Upper lobe of left lung (tissue), 4 donors: ENCODE data around the gene PPP1R8.

Source experiments
- EP300 ChIP-seq, 4 donors: sonication (generic); formaldehyde crosslinking; IDR thresholded peaks; one replicate each; pipeline ENCODE4 v1.5.1; 2017; ENCODE audit warnings: antibody characterized with exemption in 4 of 4, control low read depth in 2 of 4
- POLR2A ChIP-seq, 4 donors: fragments of 450-650 bp; IDR thresholded peaks; one replicate each; pipeline ENCODE4 v1.5.1; 2016 to 2017; ENCODE audit warnings: antibody characterized with exemption in 4 of 4, mild to moderate bottlenecking in 2 of 4
- TF ChIP-seq, protein P1 (sequence below), 6 experiments: fragments of 450-650 bp in 4 of 6; fragments of 200-600 bp in 2 of 6; sonication (generic) in 2 of 6; IDR thresholded peaks; one replicate each; pipeline ENCODE4 v1.5.1; 2016 to 2019; ENCODE audit warnings: antibody characterized with exemption in 6 of 6

DNA sequence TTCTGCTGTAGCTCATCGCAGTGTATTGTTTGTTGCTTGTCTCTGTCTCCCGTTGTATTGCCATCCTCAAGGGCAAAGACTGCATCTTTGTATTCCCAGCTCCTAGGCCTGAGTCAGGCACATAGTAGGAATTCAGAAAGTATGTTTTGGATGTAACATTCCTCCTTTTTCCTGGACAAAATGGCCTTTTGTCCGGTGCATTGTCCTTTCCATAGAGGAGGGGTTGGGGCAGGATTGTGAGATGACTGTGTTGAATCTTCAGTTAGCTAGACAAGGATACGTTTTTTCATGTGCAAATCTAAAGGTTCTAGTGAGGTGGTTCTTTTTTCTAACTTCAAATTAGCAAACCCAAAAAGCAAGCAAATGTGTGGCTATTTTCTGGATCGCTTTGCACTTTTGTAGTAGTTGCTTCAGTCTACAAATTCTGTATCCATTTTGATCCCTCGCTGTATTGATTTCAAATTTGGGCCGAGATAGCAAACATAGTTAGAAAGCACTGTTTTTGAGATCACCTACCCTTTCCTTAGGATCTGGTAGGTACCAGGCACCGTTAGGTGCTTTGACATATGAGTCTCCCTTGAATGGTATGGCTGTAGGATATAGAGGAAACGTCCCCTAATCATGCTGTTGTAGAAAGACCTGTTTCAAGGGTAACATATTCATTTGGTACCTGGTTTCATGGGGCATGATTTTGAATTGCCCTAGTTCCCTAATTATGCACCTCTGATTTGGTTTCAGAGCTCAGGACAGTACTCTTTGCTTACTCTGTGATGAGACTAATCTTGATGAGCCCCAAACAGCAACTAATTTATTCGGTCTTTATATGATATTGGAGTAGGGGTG lies 1.2 kb downstream of the PPP1R8 start:
- TF ChIP-seq EP300 (IDR thresholded peaks at IDR 0.05) (no peak), POLR2A (IDR thresholded peaks at IDR 0.05) (no peak)
- TF ChIP-seq, protein P1, sequence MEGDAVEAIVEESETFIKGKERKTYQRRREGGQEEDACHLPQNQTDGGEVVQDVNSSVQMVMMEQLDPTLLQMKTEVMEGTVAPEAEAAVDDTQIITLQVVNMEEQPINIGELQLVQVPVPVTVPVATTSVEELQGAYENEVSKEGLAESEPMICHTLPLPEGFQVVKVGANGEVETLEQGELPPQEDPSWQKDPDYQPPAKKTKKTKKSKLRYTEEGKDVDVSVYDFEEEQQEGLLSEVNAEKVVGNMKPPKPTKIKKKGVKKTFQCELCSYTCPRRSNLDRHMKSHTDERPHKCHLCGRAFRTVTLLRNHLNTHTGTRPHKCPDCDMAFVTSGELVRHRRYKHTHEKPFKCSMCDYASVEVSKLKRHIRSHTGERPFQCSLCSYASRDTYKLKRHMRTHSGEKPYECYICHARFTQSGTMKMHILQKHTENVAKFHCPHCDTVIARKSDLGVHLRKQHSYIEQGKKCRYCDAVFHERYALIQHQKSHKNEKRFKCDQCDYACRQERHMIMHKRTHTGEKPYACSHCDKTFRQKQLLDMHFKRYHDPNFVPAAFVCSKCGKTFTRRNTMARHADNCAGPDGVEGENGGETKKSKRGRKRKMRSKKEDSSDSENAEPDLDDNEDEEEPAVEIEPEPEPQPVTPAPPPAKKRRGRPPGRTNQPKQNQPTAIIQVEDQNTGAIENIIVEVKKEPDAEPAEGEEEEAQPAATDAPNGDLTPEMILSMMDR (IDR thresholded peaks at IDR 0.05): no peak
